NCI-H446 treated with DMSO at 0.1 percent for 48 hours (cell line): ENCODE data around the gene LMF2.

ENCODE experiments used
- DNase-seq: peaks from one replicate; lab custom pipeline; 2025; lab: John Stamatoyannopoulos, UW

The LMF2 gene

DNA sequence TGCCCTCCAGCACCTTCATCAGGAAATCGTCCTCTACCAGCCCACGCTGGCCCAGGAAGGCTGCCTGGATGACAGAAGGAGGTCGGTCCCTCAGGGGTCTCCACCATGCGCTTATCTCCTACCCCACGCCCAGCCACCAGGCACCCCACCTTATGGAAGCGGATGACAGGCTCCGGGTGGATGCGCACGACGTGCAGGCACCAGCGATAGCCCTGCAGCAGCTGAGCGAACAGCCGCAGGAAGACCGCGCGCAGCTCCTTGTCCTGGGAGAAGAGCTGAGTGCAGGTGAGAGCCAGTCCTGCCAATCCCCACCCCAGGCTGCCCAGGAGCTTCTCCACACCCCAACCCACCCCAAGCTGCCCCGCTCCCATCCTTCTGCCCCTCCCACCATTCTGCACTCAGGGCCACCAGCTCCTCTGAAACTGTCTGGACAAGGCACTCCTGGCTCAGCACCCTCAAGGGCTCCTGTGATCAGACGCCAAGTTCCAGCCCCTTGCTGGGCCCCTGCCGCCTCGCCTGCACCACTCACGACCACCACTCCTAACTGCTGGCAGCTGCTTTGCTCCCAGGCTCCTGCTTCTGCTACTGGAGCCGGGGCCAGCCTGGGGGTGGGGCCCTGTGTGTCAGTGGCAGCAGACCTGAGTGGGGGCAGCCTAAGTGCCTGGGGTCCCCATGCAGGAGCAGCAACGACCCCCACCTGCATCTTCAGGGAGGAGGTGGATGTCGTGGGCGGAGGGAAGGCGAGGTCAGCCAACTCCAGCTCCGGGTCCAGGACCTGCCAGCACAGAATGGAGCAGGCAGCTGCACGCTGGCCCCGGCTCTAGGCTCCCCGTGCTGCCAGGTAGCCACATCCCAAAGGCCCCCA, 42.2 kb downstream of the LMF2 start:
- DNase-seq: no peak

DNA sequence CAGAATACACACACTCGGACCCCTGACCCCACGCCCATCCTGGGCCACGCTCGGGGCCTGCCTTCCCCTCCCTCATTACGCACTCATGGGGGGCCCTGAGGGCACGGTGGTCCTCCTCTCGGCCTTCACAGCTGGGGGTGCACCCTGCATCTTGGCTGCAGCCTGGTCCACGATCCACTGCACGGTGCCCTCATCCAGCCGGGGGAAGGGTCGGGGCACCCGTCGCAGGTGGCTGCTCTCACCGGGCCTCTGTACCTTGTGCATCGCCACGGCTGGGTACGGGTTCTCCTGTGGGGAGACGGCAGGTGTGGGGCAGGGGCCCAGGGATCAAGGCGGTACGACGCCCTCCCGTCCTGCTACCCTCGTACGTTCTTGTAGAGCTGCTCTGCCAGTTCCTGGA, 43.1 kb downstream of the LMF2 start:
- no peak for DNase-seq

DNA sequence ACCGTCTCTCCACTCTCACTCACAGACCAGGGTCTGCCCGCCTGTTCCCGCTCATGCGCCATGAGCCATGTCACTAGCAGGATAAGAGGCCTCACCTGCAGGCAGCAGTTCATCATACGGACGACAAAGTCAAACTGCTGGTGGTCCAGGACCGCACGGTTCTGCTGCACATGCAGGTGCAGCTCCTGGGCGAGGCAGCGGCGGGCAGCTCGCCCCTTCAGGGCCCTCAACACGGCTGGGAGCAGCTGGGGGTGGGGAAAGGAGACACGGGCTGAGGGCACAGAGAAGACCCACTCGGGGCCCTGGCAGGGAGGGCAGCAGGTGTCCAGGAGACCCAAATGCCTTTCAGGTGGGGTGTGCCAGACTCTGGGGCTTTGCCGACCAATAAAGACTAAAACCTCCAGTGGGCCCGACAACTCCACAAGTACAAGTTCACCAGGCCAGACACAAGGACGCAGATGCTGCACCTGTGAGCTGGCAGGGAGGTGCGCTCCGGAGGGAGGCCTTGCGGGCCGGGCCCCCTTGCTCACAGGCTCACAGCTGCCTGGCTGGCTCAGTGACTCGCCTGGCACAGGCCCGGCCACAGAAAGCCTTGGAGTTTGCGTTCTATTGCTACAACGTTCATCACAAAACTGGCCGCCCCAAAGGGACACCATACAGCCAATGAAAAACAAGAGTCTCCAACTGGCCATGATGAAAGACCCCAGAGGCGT, 44.2 kb downstream of the LMF2 start:
- no peak for DNase-seq

DNA sequence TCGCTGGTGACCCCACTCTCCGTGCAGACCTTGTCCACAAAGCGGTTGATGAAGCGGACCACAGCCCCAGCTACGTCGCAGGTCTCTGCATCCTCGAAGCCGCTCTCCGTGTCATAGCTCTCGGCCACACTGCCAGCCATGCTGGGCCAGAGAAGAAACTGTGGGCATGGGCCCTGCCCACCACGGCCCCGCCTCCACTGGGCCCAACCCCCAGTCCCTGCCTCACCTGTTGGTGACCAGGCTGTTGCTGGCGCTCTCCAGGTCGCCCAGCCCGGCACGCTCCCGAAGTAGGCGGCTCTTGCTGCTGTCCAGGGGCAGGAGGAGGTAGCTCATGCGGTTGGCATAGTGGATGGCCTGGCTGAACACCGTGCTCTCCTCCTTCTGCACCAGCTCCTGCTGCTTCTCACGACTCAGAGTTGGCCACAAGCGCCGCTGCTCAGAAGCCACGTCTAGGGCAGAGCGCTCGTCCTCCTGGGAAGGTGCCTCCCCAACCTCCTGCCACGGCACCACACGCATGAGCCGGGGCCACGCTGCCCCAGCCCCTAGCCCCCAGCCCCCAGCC, 45.4 kb downstream of the LMF2 start:
- DNase-seq: no peak

DNA sequence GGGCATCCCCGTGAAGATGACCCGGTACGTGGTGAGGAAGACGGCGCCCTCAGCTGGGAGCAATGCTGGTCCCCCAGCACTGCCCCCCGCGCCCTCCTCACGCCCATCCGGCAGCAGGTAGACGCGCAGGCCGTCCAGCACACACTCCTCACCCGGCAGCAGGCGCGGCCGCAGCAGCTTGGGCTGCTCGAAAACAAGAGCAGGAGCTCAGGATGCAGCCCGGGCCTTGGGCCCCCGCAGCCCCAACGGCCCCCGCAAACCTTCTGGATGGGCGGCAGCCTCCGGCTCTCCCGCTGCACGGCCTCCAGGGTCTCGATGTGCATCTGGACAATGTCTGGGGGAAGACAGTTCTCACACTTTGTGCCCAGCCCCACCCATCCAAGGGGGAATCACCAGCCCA, 46.0 kb downstream of the LMF2 start:
- DNase-seq: no peak

DNA sequence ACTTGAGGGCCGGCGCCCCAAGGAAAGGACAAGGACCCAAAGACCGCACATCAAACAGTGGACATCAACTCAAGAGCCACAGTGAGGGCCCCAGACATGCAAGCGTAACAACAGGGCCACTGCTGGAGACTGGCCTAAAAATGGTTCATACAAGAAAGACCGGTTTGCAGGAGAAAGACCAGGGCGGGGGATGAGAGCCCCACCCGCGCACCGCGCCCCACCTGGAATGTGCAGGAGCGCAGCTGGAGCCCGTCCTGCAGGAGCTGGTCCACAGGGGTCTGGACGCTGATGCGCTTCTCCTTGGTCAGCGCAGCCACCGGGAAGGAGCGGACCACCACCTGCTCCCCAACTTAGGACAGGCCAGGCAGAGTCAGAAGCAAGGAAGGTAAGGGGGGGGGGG, 46.6 kb downstream of the LMF2 start:
- no peak for DNase-seq

DNA sequence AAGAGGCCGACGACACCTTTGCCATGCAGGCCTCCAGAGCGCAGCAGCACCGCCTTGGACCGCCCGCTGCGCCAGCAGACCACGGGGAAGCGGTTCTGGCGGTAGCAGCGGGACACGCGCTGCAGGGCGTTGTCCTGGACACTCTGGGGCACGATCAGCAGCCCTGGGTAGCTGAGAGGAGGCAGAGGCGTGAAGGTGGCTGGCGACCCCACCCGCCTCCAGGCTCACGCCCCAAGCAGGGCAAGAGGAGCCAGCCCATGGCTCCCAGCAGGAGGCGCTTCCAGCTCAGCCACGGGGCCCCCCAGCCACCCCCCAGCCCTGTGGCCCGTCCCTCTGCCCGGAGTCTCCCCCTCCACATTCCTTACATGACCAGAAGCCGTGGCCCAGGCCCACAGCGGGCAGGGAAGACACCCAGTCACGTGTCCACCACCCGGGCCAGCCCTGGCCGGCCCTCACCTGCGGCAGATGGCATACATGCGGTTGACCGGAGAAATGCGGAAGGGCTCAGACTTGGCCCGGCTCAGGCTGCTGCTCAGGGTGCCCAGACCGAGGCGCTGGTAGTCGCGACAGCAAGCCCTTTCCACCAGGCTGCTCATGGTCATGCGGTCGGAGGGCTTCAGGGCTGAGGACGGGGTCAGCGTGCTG, 47.9 kb downstream of the LMF2 start:
- DNase-seq: no peak

DNA sequence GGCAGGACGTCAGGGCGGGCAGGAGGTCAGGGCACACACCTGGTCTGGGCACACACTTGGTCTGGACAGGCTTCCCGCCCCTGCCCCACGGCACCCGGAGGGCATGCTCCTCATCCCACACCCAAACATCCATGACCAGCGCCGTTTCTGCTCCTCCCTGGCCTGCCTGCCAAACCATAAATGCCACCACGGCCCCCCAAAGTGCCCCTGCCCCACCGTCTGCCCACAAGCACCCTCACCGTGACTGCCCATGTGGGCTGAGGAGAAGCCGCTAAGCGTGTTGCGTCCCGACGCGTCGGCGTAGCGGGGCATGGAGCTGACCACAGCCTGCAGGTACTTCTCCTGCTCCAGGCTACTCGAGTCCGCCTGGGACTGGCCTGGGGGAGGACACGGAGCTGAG, 48.5 kb downstream of the LMF2 start:
- no peak for DNase-seq

DNA sequence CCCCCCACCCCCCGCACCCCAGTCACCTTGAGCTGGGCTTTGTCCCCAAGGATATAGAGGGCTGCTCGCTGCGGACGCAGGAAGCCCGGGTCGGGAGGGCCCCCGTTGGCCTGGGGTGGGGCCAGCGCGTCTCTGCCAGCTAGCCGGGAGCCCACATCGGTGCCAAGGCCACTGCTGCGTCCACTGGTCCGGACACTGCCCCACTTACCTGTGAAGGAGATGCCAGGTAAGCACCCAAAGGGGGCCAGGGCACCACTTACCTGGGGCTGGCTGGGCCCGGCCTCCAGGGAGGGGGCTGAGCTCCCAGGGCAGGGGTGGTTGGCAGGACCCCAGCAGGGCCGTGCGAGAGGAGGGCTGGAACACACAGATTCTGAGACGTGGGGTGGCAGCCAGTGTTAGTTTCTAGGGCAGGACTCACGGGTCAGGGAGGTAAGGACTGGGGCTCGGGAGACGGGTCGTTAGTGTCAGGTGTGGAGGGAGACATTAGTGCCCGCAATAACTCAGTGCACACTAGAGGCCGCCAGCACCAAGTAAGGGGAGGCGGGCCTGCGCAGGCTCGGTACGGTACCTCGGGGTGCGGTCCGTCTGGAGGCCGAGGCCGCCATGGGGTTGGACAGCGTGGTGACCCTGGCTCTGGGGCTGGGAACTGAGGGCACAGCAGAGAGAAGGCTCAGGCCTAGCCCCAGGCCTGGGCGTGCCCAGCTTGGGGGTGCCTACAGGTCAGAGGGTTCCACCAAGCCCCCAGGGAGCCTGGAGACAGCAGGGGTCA, 50.9 kb downstream of the LMF2 start:
- no peak for DNase-seq

DNA sequence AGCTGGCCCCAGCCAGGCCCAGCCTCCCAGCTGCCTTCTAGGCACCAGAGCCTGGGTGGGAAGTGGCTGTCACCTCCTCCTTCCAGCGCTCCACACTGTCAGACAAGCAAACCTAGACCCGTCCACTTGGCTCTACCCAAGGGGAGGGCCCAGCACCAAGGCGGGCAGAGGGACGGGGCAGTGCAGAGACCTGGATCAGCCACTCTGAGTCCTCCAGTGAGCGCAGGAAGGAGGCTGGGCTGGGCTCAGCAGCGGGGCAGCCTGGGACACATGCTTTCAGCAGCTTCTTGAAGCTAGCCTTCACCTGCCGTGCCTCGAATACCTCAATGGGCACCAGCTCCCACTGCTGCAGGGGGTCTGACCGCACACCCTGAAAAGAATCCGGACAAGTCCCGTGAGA, 51.5 kb downstream of the LMF2 start:
- DNase-seq: no peak

DNA sequence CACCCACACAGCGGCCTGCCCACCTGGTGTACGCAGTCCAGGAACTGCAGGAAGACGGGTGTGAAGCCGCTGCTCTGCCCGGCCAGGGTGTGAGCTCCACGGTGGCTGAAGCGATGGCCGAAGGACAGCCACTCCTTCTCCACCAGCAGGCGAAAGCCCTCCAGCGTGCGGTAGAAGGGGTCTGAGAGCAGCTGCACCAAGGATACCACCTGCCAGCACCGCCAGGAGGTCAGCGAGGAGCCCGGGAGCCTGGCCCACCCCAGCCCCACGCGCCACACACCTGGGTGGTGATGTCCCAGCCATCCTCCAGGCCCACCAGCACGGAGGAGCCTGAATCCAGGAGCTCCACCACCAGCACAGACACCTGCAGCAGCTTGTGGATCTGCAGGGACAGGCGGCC, 52.3 kb downstream of the LMF2 start:
- no peak for DNase-seq

DNA sequence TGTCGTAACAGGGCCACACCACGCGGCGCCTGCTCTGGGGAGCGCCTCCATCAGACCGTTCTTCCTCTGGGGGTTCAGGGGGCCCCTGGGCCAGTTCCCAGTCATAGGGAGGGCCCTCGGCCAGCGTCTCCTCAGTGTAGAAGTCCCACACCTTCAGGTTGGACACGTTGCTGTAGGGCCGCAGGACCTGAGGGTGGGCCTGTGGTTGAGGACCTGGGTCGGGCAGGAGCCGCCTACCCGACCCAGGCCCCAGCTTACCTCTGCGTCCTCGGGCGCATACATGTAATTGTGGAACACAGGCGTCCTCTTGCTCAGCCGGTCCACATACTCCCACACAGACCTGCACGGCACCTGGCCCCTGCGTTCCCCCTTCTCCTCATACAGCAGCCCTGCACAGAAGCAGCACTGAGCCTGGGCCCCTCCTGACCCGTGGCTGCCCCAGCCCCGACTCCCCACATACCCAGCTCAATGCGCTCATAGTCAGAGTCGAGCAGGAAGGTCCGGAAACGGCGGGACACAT, 52.9 kb downstream of the LMF2 start:
- DNase-seq: no peak
